Suprapubic skin (tissue), 3 donors: ENCODE measurements around the gene PRSS56.

Experiments used
- POLR2A ChIP-seq, 2 donors: fragments of 450-650 bp; IDR thresholded peaks; one replicate each; pipeline ENCODE4 v1.6.1; 2017; ENCODE audit warnings: antibody characterized with exemption in 2 of 2, mild to moderate bottlenecking in 2 of 2, moderate library complexity in 2 of 2
- TF ChIP-seq, protein P1 (sequence below), 2 donors: fragments of 200-600 bp in 1 of 2; fragments of 450-650 bp in 1 of 2; sonication (generic) in 1 of 2; IDR thresholded peaks; one replicate each; pipeline ENCODE4 v1.5.1; 2016 to 2019; ENCODE audit warnings: antibody characterized with exemption in 2 of 2, mild to moderate bottlenecking in 1 of 2, moderate library complexity in 1 of 2

DNA sequence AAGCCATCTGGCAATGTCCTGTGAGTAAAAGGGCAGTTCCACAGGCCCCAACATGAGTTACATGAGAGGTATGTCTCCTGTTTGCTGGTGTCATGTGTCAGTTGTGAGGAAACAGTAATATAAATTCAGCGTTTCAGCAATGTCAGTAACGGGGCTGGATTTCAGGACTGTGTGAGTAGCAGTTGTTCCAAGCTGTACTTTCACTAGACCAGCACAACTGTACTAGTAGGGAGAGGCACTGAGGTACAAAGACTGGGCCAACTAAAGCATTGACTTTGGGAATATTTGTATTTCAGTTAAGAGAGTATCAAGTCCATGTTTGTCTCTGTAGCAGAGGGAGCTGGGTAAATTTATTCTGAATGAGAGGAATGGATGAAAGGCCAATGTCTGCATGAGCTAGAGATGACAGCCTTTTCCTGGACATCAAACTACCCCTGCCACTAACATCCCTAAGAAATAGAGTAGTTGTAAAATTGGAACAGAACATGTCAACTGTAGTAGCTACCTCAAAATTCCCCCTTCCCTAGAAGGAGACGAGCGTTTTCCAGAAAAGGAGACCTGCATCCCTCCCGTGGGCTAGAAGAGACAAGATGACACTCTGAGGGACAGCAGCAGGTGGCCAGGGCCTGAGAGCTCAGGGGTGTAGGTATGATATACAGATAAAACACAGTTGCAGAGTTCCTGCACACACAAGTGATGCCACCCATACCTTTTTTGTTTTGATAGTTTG, 54.7 kb downstream of the PRSS56 start:
- TF ChIP-seq, protein P1, sequence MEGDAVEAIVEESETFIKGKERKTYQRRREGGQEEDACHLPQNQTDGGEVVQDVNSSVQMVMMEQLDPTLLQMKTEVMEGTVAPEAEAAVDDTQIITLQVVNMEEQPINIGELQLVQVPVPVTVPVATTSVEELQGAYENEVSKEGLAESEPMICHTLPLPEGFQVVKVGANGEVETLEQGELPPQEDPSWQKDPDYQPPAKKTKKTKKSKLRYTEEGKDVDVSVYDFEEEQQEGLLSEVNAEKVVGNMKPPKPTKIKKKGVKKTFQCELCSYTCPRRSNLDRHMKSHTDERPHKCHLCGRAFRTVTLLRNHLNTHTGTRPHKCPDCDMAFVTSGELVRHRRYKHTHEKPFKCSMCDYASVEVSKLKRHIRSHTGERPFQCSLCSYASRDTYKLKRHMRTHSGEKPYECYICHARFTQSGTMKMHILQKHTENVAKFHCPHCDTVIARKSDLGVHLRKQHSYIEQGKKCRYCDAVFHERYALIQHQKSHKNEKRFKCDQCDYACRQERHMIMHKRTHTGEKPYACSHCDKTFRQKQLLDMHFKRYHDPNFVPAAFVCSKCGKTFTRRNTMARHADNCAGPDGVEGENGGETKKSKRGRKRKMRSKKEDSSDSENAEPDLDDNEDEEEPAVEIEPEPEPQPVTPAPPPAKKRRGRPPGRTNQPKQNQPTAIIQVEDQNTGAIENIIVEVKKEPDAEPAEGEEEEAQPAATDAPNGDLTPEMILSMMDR (IDR thresholded peaks at IDR 0.05) = no peak
- no peak for TF ChIP-seq POLR2A (IDR thresholded peaks at IDR 0.05)
